Mesodermal cell (in vitro differentiated cells): ENCODE data around the gene KIAA1755.

Experiments
- H3K27ac ChIP-seq: 2 replicates; pipeline ENCODE4 v1.7.0; 2013; ENCODE audit warnings: mild to moderate bottlenecking, low read depth, low read length, moderate library complexity; ENCODE audit not compliant: severe bottlenecking
- H3K36me3 ChIP-seq: 2 replicates; pipeline ENCODE4 v1.7.1; 2013; ENCODE audit warnings: mild to moderate bottlenecking, low read length, moderate library complexity; ENCODE audit not compliant: control insufficient read depth, insufficient read depth
- H3K4me1 ChIP-seq: one replicate; pipeline ENCODE4 v1.7.1; 2013; ENCODE audit warnings: mild to moderate bottlenecking, low read length; ENCODE audit not compliant: insufficient read depth, control insufficient read depth, poor library complexity, severe bottlenecking
- H3K4me3 ChIP-seq: 2 replicates; pipeline ENCODE4 v1.7.0; 2013; ENCODE audit warnings: low read length, control low read depth, mild to moderate bottlenecking; ENCODE audit not compliant: insufficient read depth, poor library complexity, severe bottlenecking; ENCODE audit errors: extremely low read depth
- H3K9me3 ChIP-seq: 2 replicates; pipeline ENCODE4 v1.7.1; 2013; ENCODE audit warnings: mild to moderate bottlenecking, low read length, moderate library complexity; ENCODE audit not compliant: control insufficient read depth
- WGBS, 2 experiments: methylation state at CpG; one replicate each; pipeline ENCODE4 v1.1.5; 2013; ENCODE audit warnings: missing lambda C conversion rate in 2 of 2; ENCODE audit not compliant: insufficient coverage in 2 of 2; 5-methylcytosine and 5-hydroxymethylcytosine counted together

The KIAA1755 gene

GRCh38 chr20:38202153-38202981 lies 58.2 kb downstream of the KIAA1755 start:
- Histone ChIP-seq H3K4me3 (no peak overlapping the region), H3K4me1 (peaks cover 8% of the 10 kb centered on the region), H3K27ac (no peak overlapping the region), H3K36me3 (no peaks in the 10 kb centered on the region), H3K9me3 (peaks cover 4% of the 10 kb centered on the region)
- WGBS, 2 experiments: 89 to 99% methylated on average over 10 of the region's 12 CpGs

- 80 to 82% methylated on average over 5 of the region's 6 CpGs for WGBS, 2 experiments
- Histone ChIP-seq H3K9me3 (peaks cover 4% of the 10 kb centered on the region), H3K36me3 (no peaks in the 10 kb centered on the region), H3K27ac (peak overlapping the region; percentile 13), H3K4me3 (no peak overlapping the region), H3K4me1 (peaks cover 8% of the 10 kb centered on the region)
Measured at GRCh38 chr20:38201356-38201755, 59.2 kb downstream of the KIAA1755 start.

- H3K36me3 ChIP-seq: no peaks in the 10 kb centered on the region
- no peak overlapping the region for H3K27ac ChIP-seq
- H3K9me3 ChIP-seq: no peaks in the 10 kb centered on the region
- H3K4me1 ChIP-seq: peaks cover 8% of the 10 kb centered on the region
- WGBS, 2 experiments: 76 to 83% methylated on average over 2 of the region's 3 CpGs
- no peak overlapping the region for H3K4me3 ChIP-seq
Measured at GRCh38 chr20:38200646-38201045, 59.9 kb downstream of the KIAA1755 start.

- H3K4me1 ChIP-seq: peaks cover 8% of the 10 kb centered on the region
- H3K4me3 ChIP-seq: no peak overlapping the region
- H3K9me3 ChIP-seq: no peaks in the 10 kb centered on the region
- 93% methylated on average over 6 to 7 of the region's 14 CpGs for WGBS, 2 experiments
- no peaks in the 10 kb centered on the region for H3K36me3 ChIP-seq
- H3K27ac ChIP-seq: no peak overlapping the region
Measured at GRCh38 chr20:38199501-38200390, 60.8 kb downstream of the KIAA1755 start.

- H3K27ac ChIP-seq: no peak overlapping the region
- H3K9me3 ChIP-seq: no peaks in the 10 kb centered on the region
- H3K4me3 ChIP-seq: no peak overlapping the region
- H3K4me1 ChIP-seq: peaks cover 8% of the 10 kb centered on the region
- no peaks in the 10 kb centered on the region for H3K36me3 ChIP-seq
- 86 to 89% methylated on average over 7 to 8 of the region's 8 CpGs for WGBS, 2 experiments
Measured at GRCh38 chr20:38198238-38198861, 62.2 kb downstream of the KIAA1755 start.

GRCh38 chr20:38197619-38198018 lies 62.9 kb downstream of the KIAA1755 start:
- Histone ChIP-seq H3K36me3 (no peaks in the 10 kb centered on the region), H3K4me1 (peaks cover 8% of the 10 kb centered on the region), H3K27ac (no peak overlapping the region), H3K9me3 (no peaks in the 10 kb centered on the region), H3K4me3 (no peak overlapping the region)
- 100% methylated on average over 1 of the region's 1 CpG; no CpG with 5 or more reads in 1 of the 2 experiments for WGBS, 2 experiments

- Histone ChIP-seq H3K36me3 (no peaks in the 10 kb centered on the region), H3K4me1 (peaks cover 8% of the 10 kb centered on the region), H3K4me3 (no peak overlapping the region), H3K27ac (no peak overlapping the region), H3K9me3 (no peaks in the 10 kb centered on the region)
- WGBS, 2 experiments: 91 to 100% methylated on average over 3 to 4 of the region's 5 CpGs
Measured at GRCh38 chr20:38197217-38197616, 63.3 kb downstream of the KIAA1755 start.

- WGBS, 2 experiments: 84 to 93% methylated on average over 5 of the region's 5 CpGs
- no peaks in the 10 kb centered on the region for H3K36me3 ChIP-seq
- H3K27ac ChIP-seq: no peak overlapping the region
- no peaks in the 10 kb centered on the region for H3K9me3 ChIP-seq
- H3K4me3 ChIP-seq: no peak overlapping the region
- peaks cover 8% of the 10 kb centered on the region for H3K4me1 ChIP-seq
Measured at GRCh38 chr20:38196592-38196991, 63.9 kb downstream of the KIAA1755 start.

- WGBS, 2 experiments: 83 to 93% methylated on average over 1 to 4 of the region's 4 CpGs
- no peaks in the 10 kb centered on the region for H3K9me3 ChIP-seq
- H3K4me1 ChIP-seq: peaks cover 11% of the 10 kb centered on the region
- H3K4me3 ChIP-seq: no peak overlapping the region
- no peaks in the 10 kb centered on the region for H3K36me3 ChIP-seq
- H3K27ac ChIP-seq: no peak overlapping the region
Measured at GRCh38 chr20:38196076-38196475, 64.5 kb downstream of the KIAA1755 start.

- 89 to 96% methylated on average over 7 of the region's 7 CpGs for WGBS, 2 experiments
- H3K36me3 ChIP-seq: no peaks in the 10 kb centered on the region
- H3K27ac ChIP-seq: no peak overlapping the region
- H3K9me3 ChIP-seq: no peaks in the 10 kb centered on the region
- no peak overlapping the region for H3K4me3 ChIP-seq
- H3K4me1 ChIP-seq: peaks cover 11% of the 10 kb centered on the region
Measured at GRCh38 chr20:38195521-38195920, 65.0 kb downstream of the KIAA1755 start.
